Skeletal muscle tissue (tissue), 4 donors: ENCODE measurements around the gene KCNMB2. TPM values are rescaled to one million over a fixed set of nuclear protein-coding genes. Genes with fewer than 3 reads are reported as not detected.

ENCODE experiments used
- H3K27ac ChIP-seq: one replicate; pipeline ENCODE4 v1.7.0; 2013; ENCODE audit warnings: mild to moderate bottlenecking, low read depth, low read length, inconsistent platforms
- H3K27me3 ChIP-seq, 3 donors: one replicate each; pipeline ENCODE4 v1.7.0; 2013; ENCODE audit warnings: low read length in 3 of 3; ENCODE audit not compliant: control insufficient read depth in 3 of 3, insufficient read depth in 3 of 3
- H3K36me3 ChIP-seq, 3 donors: one replicate each; pipeline ENCODE4 v1.7.0; 2013; ENCODE audit warnings: low read length in 3 of 3; ENCODE audit not compliant: control insufficient read depth in 3 of 3, insufficient read depth in 3 of 3
- H3K4me1 ChIP-seq, 3 donors: one replicate each; pipeline ENCODE4 v1.7.0; 2013; ENCODE audit warnings: low read length in 3 of 3, mild to moderate bottlenecking in 3 of 3; ENCODE audit not compliant: control insufficient read depth in 3 of 3, insufficient read depth in 3 of 3
- H3K4me3 ChIP-seq, 3 donors: one replicate each; pipeline ENCODE4 v1.7.0; 2013; ENCODE audit warnings: low read length in 3 of 3
- H3K9ac ChIP-seq, 3 donors: one replicate each; pipeline ENCODE4 v1.7.0; 2013; ENCODE audit warnings: low read length in 3 of 3, mild to moderate bottlenecking in 3 of 3, moderate library complexity in 2 of 3, low read depth in 1 of 3
- H3K9me3 ChIP-seq, 3 donors: one replicate each; pipeline ENCODE4 v1.7.0; 2013; ENCODE audit warnings: low read length in 3 of 3; ENCODE audit not compliant: control insufficient read depth in 3 of 3
- total RNA-seq: library from RNA; depleted of rRNA; stranded (reverse); fragments of >200 nt; gene quantifications from one replicate; pipeline ENCODE4 v1.2.3, GENCODE V29; 2014
- donor health status: Osteomylitis.

Gene KCNMB2
- total RNA-seq, 1 donor from 2014 or later, result 11.5 TPM

- H3K27me3 ChIP-seq, result no peaks in the 10 kb centered on the region
- no peak overlapping the region for H3K9ac ChIP-seq
- H3K36me3 ChIP-seq, result no peaks in the 10 kb centered on the region
- H3K4me1 ChIP-seq, result no peaks in the 10 kb centered on the region
- H3K27ac ChIP-seq, result no peak overlapping the region
- no peaks in the 10 kb centered on the region for H3K9me3 ChIP-seq
- no peak overlapping the region for H3K4me3 ChIP-seq
Observed at GRCh38 chr3:178777718-178778411, 241.6 kb downstream of the KCNMB2 start.

DNA sequence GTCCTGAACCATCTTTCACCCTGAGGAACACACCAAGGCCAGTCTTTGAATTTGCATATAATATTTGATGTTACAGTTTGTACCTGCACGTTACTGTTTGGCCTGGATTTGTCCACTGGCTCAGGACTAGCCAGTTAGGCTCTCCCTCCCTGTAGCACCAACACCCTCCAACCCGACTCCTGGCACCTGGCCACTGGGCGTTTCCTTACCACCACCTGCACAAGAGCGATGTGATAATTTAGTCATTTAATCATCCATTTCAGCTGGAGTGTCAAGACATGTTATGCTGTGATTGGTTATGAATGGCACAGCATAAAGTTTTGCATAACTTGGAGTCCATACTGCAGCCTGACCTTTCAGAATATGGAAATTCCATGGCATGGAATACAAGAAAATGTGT, 242.4 kb downstream of the KCNMB2 start:
- Histone ChIP-seq H3K4me1 (no peaks in the 10 kb centered on the region), H3K36me3 (no peaks in the 10 kb centered on the region), H3K9ac (no peak overlapping the region), H3K27ac (no peak overlapping the region), H3K4me3 (no peak overlapping the region), H3K27me3 (no peaks in the 10 kb centered on the region), H3K9me3 (no peaks in the 10 kb centered on the region)

DNA sequence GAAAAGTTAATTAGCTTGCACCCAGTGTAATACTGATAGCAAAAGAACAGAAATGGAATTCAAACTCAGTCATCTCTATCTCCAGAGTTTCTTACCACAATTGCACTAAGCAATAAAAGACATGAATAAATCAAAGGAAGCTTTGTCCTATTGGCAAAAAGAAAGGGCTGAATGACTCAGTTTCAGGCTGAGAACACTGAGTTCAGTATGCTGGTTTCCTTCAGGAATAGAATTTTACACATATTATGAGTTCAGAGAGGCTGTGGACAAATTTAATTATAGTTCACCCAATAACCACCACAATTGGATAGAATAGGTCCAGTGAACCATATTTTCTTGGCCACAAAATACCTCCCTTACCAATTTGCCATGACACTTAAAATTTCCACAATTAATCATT, 249.7 kb downstream of the KCNMB2 start:
- Histone ChIP-seq H3K4me1 (no peaks in the 10 kb centered on the region), H3K9ac (no peak overlapping the region), H3K36me3 (no peaks in the 10 kb centered on the region), H3K27ac (no peak overlapping the region), H3K4me3 (no peak overlapping the region), H3K9me3 (peaks cover 0 to 3% (median 0%) of the 10 kb centered on the region in 3 donors), H3K27me3 (no peaks in the 10 kb centered on the region)

DNA sequence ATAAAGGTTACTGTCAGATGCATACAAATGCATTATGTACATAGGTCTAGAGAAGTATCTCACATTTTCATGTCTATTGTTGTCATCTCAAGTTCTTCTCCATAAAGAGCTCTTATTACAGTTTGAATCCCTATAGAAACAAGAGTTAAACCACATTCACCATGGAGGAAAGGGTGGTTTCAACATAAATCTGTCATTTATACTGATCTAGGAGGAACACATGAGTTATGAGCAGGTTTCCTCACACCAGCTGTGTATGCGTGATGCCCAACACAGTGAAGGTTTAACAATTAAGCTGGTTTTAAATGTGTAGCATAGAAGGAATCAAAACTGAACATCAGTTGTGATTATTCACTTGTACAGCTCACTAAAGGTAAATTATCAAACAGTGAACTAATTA, 251.7 kb downstream of the KCNMB2 start:
- Histone ChIP-seq H3K27me3 (no peaks in the 10 kb centered on the region), H3K9me3 (peaks cover 0 to 3% (median 2%) of the 10 kb centered on the region in 3 donors), H3K4me3 (no peak overlapping the region), H3K9ac (no peak overlapping the region), H3K27ac (no peak overlapping the region), H3K4me1 (no peaks in the 10 kb centered on the region), H3K36me3 (no peaks in the 10 kb centered on the region)

- Histone ChIP-seq H3K4me1 (no peaks in the 10 kb centered on the region), H3K4me3 (no peak overlapping the region), H3K9ac (no peak overlapping the region), H3K27me3 (no peaks in the 10 kb centered on the region), H3K9me3 (peaks cover 0 to 3% (median 2%) of the 10 kb centered on the region in 3 donors), H3K36me3 (no peaks in the 10 kb centered on the region), H3K27ac (no peak overlapping the region)
Observed at GRCh38 chr3:178794711-178795110, 258.5 kb downstream of the KCNMB2 start.

GRCh38 chr3:178795349-178795748, 259.1 kb downstream of the KCNMB2 start:
- H3K27me3 ChIP-seq, result no peaks in the 10 kb centered on the region
- H3K4me1 ChIP-seq, result no peaks in the 10 kb centered on the region
- H3K36me3 ChIP-seq, result no peaks in the 10 kb centered on the region
- peaks cover 0 to 3% (median 2%) of the 10 kb centered on the region in 3 donors for H3K9me3 ChIP-seq
- no peak overlapping the region for H3K4me3 ChIP-seq
- no peak overlapping the region for H3K9ac ChIP-seq
- H3K27ac ChIP-seq, result no peak overlapping the region

GRCh38 chr3:178802259-178802658, 266.0 kb downstream of the KCNMB2 start:
- H3K4me3 ChIP-seq, result no peak overlapping the region
- no peaks in the 10 kb centered on the region for H3K36me3 ChIP-seq
- H3K27me3 ChIP-seq, result no peaks in the 10 kb centered on the region
- no peaks in the 10 kb centered on the region for H3K4me1 ChIP-seq
- H3K9me3 ChIP-seq, result no peaks in the 10 kb centered on the region
- H3K27ac ChIP-seq, result no peak overlapping the region
- no peak overlapping the region for H3K9ac ChIP-seq

GRCh38 chr3:178802993-178803693, 266.9 kb downstream of the KCNMB2 start:
- Histone ChIP-seq H3K9me3 (no peaks in the 10 kb centered on the region), H3K4me3 (no peak overlapping the region), H3K9ac (no peak overlapping the region), H3K27ac (no peak overlapping the region), H3K4me1 (no peaks in the 10 kb centered on the region), H3K36me3 (no peaks in the 10 kb centered on the region), H3K27me3 (no peaks in the 10 kb centered on the region)

DNA sequence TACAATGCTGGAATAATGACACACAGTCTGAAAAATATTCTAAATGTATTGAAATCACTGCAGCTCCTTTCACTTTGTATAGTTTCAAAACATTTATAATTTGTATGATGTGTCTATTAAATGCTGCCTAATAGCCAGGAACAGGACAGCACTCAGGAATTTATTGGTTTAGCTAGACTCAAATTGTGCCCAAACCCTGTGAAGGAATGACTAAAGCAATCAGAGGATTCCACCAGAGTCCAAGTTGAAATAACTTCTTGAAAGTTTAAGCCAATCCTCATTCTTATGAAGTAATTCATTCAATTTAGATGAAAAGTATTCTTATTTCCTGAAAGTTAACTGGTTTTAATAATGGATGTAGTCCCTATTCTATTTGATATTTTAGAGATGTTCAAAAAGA, 268.4 kb downstream of the KCNMB2 start:
- Histone ChIP-seq H3K27ac (no peak overlapping the region), H3K4me1 (no peaks in the 10 kb centered on the region), H3K9me3 (no peaks in the 10 kb centered on the region), H3K27me3 (no peaks in the 10 kb centered on the region), H3K4me3 (no peak overlapping the region), H3K9ac (no peak overlapping the region), H3K36me3 (no peaks in the 10 kb centered on the region)

DNA sequence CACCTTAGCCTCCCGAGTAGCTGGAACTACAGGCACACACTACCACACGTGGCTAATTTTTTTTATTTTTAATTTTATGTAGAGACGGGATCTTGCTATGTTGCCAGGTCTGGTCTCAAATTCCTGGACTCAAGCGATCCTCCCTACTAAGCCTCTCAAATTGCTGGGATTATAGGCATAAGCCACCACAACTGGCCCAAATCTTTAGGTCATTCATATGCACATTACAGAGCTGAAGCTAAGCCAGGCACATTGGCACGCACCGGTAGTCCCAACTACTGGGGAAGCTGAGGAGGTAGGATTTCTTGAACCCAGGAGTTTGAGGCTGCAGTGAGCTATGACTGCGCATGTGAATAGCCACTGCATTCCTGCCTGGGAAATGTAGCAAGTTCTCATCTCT, 269.5 kb downstream of the KCNMB2 start:
- H3K9me3 ChIP-seq, result no peaks in the 10 kb centered on the region
- H3K9ac ChIP-seq, result no peak overlapping the region
- no peak overlapping the region for H3K4me3 ChIP-seq
- no peak overlapping the region for H3K27ac ChIP-seq
- H3K4me1 ChIP-seq, result no peaks in the 10 kb centered on the region
- H3K27me3 ChIP-seq, result no peaks in the 10 kb centered on the region
- H3K36me3 ChIP-seq, result no peaks in the 10 kb centered on the region
